H9 (cell line): ENCODE measurements around the gene NRXN3. TPM values are rescaled to one million over a fixed set of nuclear protein-coding genes. Genes with fewer than 3 reads are reported as not detected.

Source experiments
- DNase-seq: peaks from one replicate; pipeline ENCODE4 v3.0.0-alpha.2; 2017
- H2AFZ ChIP-seq: one replicate; pipeline ENCODE4 v1.6.1; 2013; ENCODE audit warnings: mild to moderate bottlenecking, low read length, control low read depth, moderate library complexity
- H2AK5ac ChIP-seq: 2 replicates; pipeline ENCODE4 v1.6.1; 2013; ENCODE audit warnings: low read length, control low read depth, mixed read lengths; ENCODE audit not compliant: insufficient read length
- H2BK120ac ChIP-seq: one replicate; pipeline ENCODE4 v1.6.1; 2013; ENCODE audit warnings: low read depth, mild to moderate bottlenecking, low read length, control low read depth, inconsistent platforms; ENCODE audit not compliant: poor library complexity, severe bottlenecking
- H2BK12ac ChIP-seq: 2 replicates; pipeline ENCODE4 v1.6.1; 2013; ENCODE audit warnings: low read length, control low read depth, mixed read lengths, low read depth; ENCODE audit not compliant: insufficient read length
- H2BK15ac ChIP-seq: 2 replicates; pipeline ENCODE4 v1.6.1; 2013; ENCODE audit warnings: low read depth, low read length, control low read depth
- H2BK20ac ChIP-seq: one replicate; pipeline ENCODE4 v1.6.1; 2013; ENCODE audit warnings: low read depth, mild to moderate bottlenecking, low read length, control low read depth, inconsistent platforms; ENCODE audit not compliant: poor library complexity, severe bottlenecking
- H2BK5ac ChIP-seq: 2 replicates; pipeline ENCODE4 v1.6.1; 2013; ENCODE audit warnings: low read length, control low read depth, mixed read lengths; ENCODE audit not compliant: insufficient read length
- H3K14ac ChIP-seq: 2 replicates; pipeline ENCODE4 v1.6.1; 2013; ENCODE audit warnings: low read length, control low read depth; ENCODE audit not compliant: insufficient read depth
- H3K18ac ChIP-seq: 2 replicates; pipeline ENCODE4 v1.6.1; 2013; ENCODE audit warnings: low read depth, mild to moderate bottlenecking, mixed read lengths, low read length, control low read depth; ENCODE audit not compliant: insufficient read length
- H3K23ac ChIP-seq: 2 replicates; pipeline ENCODE4 v1.6.1; 2013; ENCODE audit warnings: low read length, control low read depth, mixed read lengths, low read depth; ENCODE audit not compliant: insufficient read length
- H3K23me2 ChIP-seq: 2 replicates; pipeline ENCODE4 v1.6.1; 2013; ENCODE audit warnings: low read depth, mild to moderate bottlenecking, mixed read lengths, low read length, control low read depth; ENCODE audit not compliant: insufficient read length, poor library complexity, severe bottlenecking
- H3K27ac ChIP-seq: 2 replicates; pipeline ENCODE4 v1.5.1; 2013; ENCODE audit warnings: low read length, control low read depth, mixed read lengths, low read depth; ENCODE audit not compliant: insufficient read length
- H3K27me3 ChIP-seq: 2 replicates; pipeline ENCODE4 v1.6.1; 2013; ENCODE audit warnings: low read length, control low read depth, inconsistent platforms; ENCODE audit not compliant: insufficient read depth
- H3K4ac ChIP-seq: 2 replicates; pipeline ENCODE4 v1.6.1; 2013; ENCODE audit warnings: low read depth, mild to moderate bottlenecking, control low read depth, inconsistent platforms, low read length, moderate library complexity
- H3K4me1 ChIP-seq: 2 replicates; pipeline ENCODE4 v1.6.1; 2013; ENCODE audit warnings: low read length, control low read depth, inconsistent platforms; ENCODE audit not compliant: insufficient read depth
- H3K4me2 ChIP-seq: 2 replicates; pipeline ENCODE4 v1.6.1; 2013; ENCODE audit warnings: low read length, control low read depth, mixed read lengths; ENCODE audit not compliant: insufficient read length, insufficient read depth
- H3K56ac ChIP-seq: 2 replicates; pipeline ENCODE4 v1.6.1; 2013; ENCODE audit warnings: low read depth, mild to moderate bottlenecking, mixed read lengths, low read length, control low read depth; ENCODE audit not compliant: insufficient read length
- H3K79me1 ChIP-seq: 2 replicates; pipeline ENCODE4 v1.6.1; 2013; ENCODE audit warnings: low read depth, mild to moderate bottlenecking, moderate library complexity, low read length, control low read depth, inconsistent platforms; ENCODE audit not compliant: insufficient read depth, poor library complexity, severe bottlenecking
- H3K79me2 ChIP-seq: 2 replicates; pipeline ENCODE4 v1.6.1; 2013; ENCODE audit warnings: low read length, control low read depth, inconsistent platforms; ENCODE audit not compliant: insufficient read depth
- H3K9ac ChIP-seq: 2 replicates; pipeline ENCODE4 v1.6.1; 2013; ENCODE audit warnings: low read length, control low read depth, mixed read lengths; ENCODE audit not compliant: insufficient read length; ENCODE audit errors: extremely low read depth
- H3K9me3 ChIP-seq: one replicate; pipeline ENCODE4 v1.6.1; 2013; ENCODE audit warnings: low read depth, low read length, inconsistent platforms; ENCODE audit not compliant: control insufficient read depth
- H3T11ph ChIP-seq: one replicate; pipeline ENCODE4 v1.6.1; 2013; ENCODE audit warnings: mild to moderate bottlenecking, low read length, control low read depth, inconsistent platforms
- H4K20me1 ChIP-seq: one replicate; pipeline ENCODE4 v1.6.1; 2013; ENCODE audit not compliant: control insufficient read depth, insufficient read length, insufficient read depth
- H4K5ac ChIP-seq: 2 replicates; pipeline ENCODE4 v1.6.1; 2013; ENCODE audit warnings: low read depth, mild to moderate bottlenecking, mixed read lengths, low read length, control low read depth; ENCODE audit not compliant: insufficient read length
- H4K8ac ChIP-seq: replicated peaks from 2 replicates; pipeline ENCODE4 v1.6.1; 2013; ENCODE audit warnings: low read length, control low read depth, mixed read lengths, low read depth; ENCODE audit not compliant: insufficient read length
- H4K91ac ChIP-seq: 2 replicates; pipeline ENCODE4 v1.6.1; 2013; ENCODE audit warnings: low read depth, mild to moderate bottlenecking, moderate library complexity, mixed read lengths, low read length, control low read depth; ENCODE audit not compliant: insufficient read length
- H3K27ac Mint-ChIP-seq, 3 experiments: 2 replicates in 2 of 3; 3 replicates in 1 of 3; pipeline ENCODE4 v1.8.0; 2020 to 2021; ENCODE audit warnings: mixed read lengths in 3 of 3, mild to moderate bottlenecking in 1 of 3, moderate library complexity in 1 of 3
- H3K27me3 Mint-ChIP-seq: 2 replicates; pipeline ENCODE4 v1.8.0; 2021; ENCODE audit warnings: low read depth, mild to moderate bottlenecking, moderate library complexity, mixed read lengths
- H3K36me3 Mint-ChIP-seq, 3 experiments: 2 replicates in 2 of 3; 3 replicates in 1 of 3; pipeline ENCODE4 v1.8.0; 2020 to 2021; ENCODE audit warnings: low read depth in 3 of 3, mixed read lengths in 3 of 3; ENCODE audit not compliant: insufficient read depth in 1 of 3
- H3K4me1 Mint-ChIP-seq, 2 experiments: 2 replicates each; pipeline ENCODE4 v1.8.0; 2020; ENCODE audit warnings: mixed read lengths in 2 of 2
- H3K4me3 Mint-ChIP-seq, 2 experiments: 2 replicates in 1 of 2; 3 replicates in 1 of 2; pipeline ENCODE4 v1.8.0; 2020 to 2021; ENCODE audit warnings: mild to moderate bottlenecking in 2 of 2, mixed read lengths in 2 of 2, moderate library complexity in 1 of 2
- H3K9me3 Mint-ChIP-seq, 2 experiments: 2 replicates in 1 of 2; 3 replicates in 1 of 2; pipeline ENCODE4 v1.8.0; 2020; ENCODE audit warnings: mild to moderate bottlenecking in 2 of 2, mixed read lengths in 2 of 2, moderate library complexity in 1 of 2
- CTCF ChIP-seq: fragments of 200-600 bp; sonication (generic); conservative IDR thresholded peaks from 3 replicates; pipeline ENCODE4 v1.8.0; 2021; ENCODE audit warnings: antibody characterized with exemption, mild to moderate bottlenecking
- WGBS: extraction: QIAGEN DNeasy Blood & Tissue Kit; methylation state at CpG from one replicate; pipeline ENCODE4 v1.1.7; 2013; ENCODE audit warnings: missing lambda C conversion rate, low lambda C conversion rate, mixed read lengths; ENCODE audit not compliant: insufficient read length; ENCODE audit errors: extremely low coverage; 5-methylcytosine and 5-hydroxymethylcytosine counted together
- total RNA-seq: library from RNA; stranded (reverse); gene quantifications from 2 replicates; pipeline ENCODE4 v1.2.1, GENCODE V29; 2021

The NRXN3 gene
- total RNA-seq, 1 experiment from 2014 or later = 1.8 TPM

GRCh38 chr14:79480212-79480611, 1310.0 kb downstream of the NRXN3 start:
- Histone ChIP-seq H3K14ac (no peak overlapping the region), H3K79me2 (no peaks in the 10 kb centered on the region), H3K23ac (no peak overlapping the region), H2AFZ (no peak overlapping the region), H3K79me1 (no peaks in the 10 kb centered on the region), H2BK20ac (no peak overlapping the region), H2BK120ac (no peak overlapping the region), H3K9me3 (no peaks in the 10 kb centered on the region), H2BK5ac (no peak overlapping the region), H4K5ac (no peak overlapping the region), H2BK12ac (no peak overlapping the region), H3K18ac (no peak overlapping the region), H4K8ac (no peak overlapping the region), H2BK15ac (no peak overlapping the region), H3K9ac (no peak overlapping the region), H3K23me2 (no peaks in the 10 kb centered on the region), H4K91ac (no peak overlapping the region), H3K4me1 (peaks cover 7% of the 10 kb centered on the region; the same call in 1 of the 2 replicates), H3K56ac (no peak overlapping the region), H2AK5ac (no peak overlapping the region), H3K4ac (no peak overlapping the region), H3K4me2 (no peak overlapping the region), H3K27me3 (no peaks in the 10 kb centered on the region), H3T11ph (no peak overlapping the region), H3K27ac (no peak overlapping the region), H4K20me1 (no peaks in the 10 kb centered on the region)
- H3K4me1 Mint-ChIP-seq = peaks cover 15 to 20% of the 10 kb centered on the region in 2 experiments
- no peak for TF ChIP-seq CTCF
- H3K36me3 Mint-ChIP-seq = peaks cover 0 to 4% (median 0%) of the 10 kb centered on the region in 3 experiments; a peak in 1 of 7 replicates
- WGBS = no CpG with 5 or more reads among the region's 5 CpGs
- H3K4me3 Mint-ChIP-seq = no peak overlapping the region
- H3K27ac Mint-ChIP-seq = no peak overlapping the region
- no peak for DNase-seq
- H3K9me3 Mint-ChIP-seq = peaks cover 0 to 2% of the 10 kb centered on the region in 2 experiments; a peak in 2 of 5 replicates
- no peaks in the 10 kb centered on the region for H3K27me3 Mint-ChIP-seq
